DND-41 (cell line): ENCODE data around the gene DHX57.

Experiments
- EZH2 ChIP-seq: IDR thresholded peaks from 3 replicates; pipeline ENCODE4 v1.6.1; 2012; ENCODE audit warnings: borderline replicate concordance, low read depth, mild to moderate bottlenecking, moderate library complexity, low read length, inconsistent platforms; ENCODE audit not compliant: severe bottlenecking
- TF ChIP-seq, protein P1 (sequence below): IDR thresholded peaks from 2 replicates; pipeline ENCODE4 v1.5.1; 2012; ENCODE audit warnings: borderline replicate concordance, low read length, moderate library complexity, mild to moderate bottlenecking; ENCODE audit not compliant: poor library complexity, severe bottlenecking; ENCODE audit errors: extremely low read depth

DNA sequence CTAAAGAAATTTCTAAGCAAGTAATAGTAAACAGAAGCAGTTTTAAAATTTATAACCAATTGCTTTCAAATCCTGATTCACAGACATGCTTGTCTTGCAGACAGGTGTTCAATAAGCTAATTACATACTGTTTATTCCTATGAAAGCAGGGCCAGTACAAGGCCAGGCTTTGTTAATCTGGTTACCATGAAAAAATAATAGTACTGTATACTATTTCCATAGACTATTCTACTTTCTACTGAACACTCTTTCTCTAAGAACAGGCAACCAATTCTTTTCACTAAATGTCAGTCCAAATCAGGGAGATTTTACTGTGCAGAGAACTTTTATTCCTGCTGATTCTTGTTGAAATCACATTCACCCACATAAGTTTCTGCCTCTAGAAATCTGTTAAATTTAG, 121.7 kb downstream of the DHX57 start:
- TF ChIP-seq, protein P1, sequence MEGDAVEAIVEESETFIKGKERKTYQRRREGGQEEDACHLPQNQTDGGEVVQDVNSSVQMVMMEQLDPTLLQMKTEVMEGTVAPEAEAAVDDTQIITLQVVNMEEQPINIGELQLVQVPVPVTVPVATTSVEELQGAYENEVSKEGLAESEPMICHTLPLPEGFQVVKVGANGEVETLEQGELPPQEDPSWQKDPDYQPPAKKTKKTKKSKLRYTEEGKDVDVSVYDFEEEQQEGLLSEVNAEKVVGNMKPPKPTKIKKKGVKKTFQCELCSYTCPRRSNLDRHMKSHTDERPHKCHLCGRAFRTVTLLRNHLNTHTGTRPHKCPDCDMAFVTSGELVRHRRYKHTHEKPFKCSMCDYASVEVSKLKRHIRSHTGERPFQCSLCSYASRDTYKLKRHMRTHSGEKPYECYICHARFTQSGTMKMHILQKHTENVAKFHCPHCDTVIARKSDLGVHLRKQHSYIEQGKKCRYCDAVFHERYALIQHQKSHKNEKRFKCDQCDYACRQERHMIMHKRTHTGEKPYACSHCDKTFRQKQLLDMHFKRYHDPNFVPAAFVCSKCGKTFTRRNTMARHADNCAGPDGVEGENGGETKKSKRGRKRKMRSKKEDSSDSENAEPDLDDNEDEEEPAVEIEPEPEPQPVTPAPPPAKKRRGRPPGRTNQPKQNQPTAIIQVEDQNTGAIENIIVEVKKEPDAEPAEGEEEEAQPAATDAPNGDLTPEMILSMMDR, result no peak
- no peak for TF ChIP-seq EZH2
